Fibroblast of skin of left quadriceps (primary cell): ENCODE measurements around the gene MLYCD.

Source experiments
- DNase-seq, 2 experiments: peaks; one replicate each; pipeline ENCODE4 v3.0.0-alpha.2; 2013; ENCODE audit warnings: low read depth in 2 of 2

Gene MLYCD

GRCh38 chr16:83899272-83899897 lies 470 bp downstream of the MLYCD start:
- no peak for DNase-seq

- DNase-seq: no peak
Measured at GRCh38 chr16:83899978-83900377, 1.1 kb downstream of the MLYCD start.

- no peak for DNase-seq
Measured at GRCh38 chr16:83900571-83900970, 1.7 kb downstream of the MLYCD start.

DNA sequence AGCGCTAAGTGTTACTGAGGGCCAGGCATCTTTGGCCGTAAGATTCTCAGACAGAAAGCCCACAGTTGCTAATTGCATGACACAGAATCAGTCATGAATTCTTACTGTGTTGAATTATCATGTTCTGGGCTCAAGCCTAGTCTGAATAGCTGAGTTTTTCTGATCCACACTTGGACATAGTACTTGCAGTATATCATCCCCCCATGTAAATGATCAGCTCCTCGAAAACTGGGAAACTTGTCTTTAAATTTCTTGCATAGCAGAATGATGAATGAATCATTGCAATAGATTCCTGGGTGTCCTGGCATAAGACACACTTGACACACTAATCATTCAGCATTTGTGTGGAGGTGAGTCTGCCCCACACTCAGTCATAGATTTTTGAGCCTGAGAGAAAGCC lies 2.2 kb downstream of the MLYCD start:
- DNase-seq: peak in 1 of 2 experiments; percentile 16

- no peak for DNase-seq
Measured at GRCh38 chr16:83903751-83904150, 4.8 kb downstream of the MLYCD start.

DNA sequence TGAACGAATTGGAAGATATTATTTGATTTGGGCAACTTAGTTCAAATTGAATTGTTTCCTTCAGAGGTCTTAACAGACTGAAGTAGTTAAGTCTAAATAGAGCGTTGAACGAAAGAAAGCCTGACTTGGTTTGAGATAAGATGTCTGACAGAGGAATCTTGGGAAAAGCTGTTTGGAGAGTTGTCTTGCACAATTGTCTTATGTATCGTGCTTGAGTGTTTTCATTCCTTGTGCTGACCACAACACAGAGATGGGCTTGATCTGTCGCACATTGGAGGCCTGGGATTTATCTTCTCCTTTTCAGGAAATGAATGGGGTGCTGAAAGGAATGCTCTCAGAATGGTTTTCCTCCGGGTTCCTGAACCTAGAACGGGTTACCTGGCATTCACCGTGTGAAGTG lies 7.8 kb downstream of the MLYCD start:
- DNase-seq: peak in 1 of 2 experiments; percentile 12

DNA sequence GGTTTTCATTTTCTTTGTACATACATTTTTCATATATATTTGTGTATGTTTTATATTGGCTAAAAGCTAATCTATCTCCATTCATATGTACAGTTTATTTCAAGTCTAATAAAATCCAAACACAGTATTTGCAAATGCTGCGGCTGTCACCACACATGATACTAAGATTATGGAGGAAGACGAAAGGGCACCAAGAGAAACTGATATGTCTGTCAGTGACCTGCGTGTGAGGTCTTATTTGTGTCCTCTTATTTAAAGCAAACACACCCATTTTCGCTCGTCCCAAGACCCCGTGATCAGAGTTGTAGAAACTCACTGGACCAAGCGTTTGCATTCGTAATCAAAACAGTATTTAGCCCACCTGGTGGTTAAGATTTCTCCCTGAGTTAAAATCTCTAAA lies 8.2 kb downstream of the MLYCD start:
- no peak for DNase-seq

DNA sequence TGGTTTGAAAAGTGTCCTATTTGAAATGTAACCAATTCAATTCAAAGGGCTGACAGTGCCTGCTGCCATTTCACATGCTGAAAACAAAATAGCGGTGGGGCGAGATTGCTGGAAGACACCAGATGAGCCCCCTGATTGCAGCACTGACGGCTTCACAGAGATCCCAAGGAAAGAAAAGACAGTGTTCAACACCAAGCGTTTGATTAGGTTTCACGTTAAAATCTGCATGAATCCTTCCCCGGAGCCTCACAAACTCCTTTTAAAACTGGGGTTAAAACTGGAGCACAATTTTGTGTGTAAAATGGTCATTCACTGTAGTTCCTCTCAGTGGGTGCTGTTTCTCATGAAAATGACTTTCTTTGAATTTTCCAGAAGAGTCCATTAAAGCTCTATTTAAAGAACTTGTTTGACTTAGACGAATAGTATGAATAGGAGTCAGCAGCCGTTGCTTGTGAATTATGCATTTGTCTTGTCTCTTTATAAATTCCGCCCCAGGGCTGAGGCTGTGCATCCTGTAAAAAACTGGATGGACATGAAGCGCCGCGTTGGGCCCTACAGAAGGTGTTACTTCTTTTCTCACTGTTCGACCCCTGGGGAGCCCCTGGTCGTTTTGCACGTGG lies 8.8 kb downstream of the MLYCD start:
- no peak for DNase-seq

- no peak for DNase-seq
Measured at GRCh38 chr16:83908798-83909197, 9.9 kb downstream of the MLYCD start.

DNA sequence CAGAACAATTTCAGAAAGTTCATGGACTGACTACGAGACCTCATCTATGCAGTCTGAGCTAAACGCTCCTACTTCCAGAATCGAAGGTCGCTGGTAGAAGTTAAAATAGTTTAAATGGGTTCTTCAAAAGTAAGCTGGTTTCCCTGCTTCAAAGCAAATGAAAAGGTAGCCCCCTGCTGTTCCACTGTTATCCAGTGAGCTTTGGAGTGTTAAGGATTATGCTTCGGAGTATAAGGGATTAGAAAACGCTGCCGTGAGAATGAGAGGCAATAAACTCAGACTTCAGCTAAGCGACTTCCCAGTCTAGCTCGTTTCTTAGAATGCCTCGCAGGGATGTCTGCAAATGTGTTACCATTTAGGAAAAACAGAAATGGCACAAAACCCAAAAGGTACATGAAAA lies 12.4 kb downstream of the MLYCD start:
- no peak for DNase-seq

DNA sequence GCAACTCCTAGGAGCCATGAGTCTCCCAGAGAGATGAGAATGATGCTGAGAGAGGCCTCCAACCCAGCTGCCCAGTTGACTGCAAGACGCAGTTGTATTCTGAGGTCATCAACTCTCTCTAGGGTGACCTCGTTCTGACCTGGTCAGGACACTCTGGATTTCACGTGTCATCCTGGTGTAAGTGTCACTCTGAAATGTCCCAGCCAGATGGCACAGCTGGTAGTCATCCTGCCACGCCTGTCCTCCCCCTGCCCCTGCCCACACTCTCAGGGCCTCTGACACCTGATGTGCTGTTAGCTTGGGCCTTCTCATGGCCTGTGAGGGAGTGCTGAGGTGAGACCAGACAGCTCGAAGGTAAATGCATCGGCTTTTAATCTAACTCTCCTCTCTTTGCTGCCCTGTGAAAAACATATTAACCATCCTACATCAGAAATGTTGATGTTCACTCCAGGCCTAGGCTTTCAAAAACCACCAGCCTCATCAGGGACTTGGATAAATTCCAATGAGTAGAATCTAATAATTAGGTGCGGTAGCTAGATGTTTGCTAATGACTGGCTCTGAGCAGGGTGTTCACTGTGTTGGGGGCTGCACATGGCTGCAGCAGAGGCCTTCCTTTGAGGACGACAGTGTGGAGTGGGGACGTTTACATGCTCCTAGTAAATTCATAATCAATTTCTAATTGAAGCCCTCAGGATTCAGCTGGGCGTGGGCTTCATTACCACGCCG lies 13.8 kb downstream of the MLYCD start:
- no peak for DNase-seq

DNA sequence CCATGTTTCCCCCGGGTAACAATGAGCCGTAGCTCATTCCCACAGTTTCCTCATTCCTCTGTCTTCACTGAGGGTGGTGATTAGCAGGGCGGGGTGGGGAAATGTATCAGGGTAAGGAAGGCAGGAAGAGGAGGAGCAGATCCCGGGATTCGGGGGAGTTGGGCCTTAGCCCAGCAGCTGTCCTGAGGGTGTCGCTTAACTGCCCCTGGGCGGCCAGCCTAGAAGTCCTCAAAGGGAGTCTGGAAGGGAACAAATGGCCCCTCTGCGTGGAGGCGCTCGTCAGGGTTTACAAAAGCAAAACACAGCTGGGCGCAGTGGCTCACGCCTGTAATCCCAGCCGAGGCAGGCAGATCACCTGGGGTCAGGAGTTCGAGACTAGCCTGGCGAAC lies 14.3 kb downstream of the MLYCD start:
- DNase-seq: no peak

GRCh38 chr16:83914091-83914710 lies 15.3 kb downstream of the MLYCD start:
- no peak for DNase-seq

DNA sequence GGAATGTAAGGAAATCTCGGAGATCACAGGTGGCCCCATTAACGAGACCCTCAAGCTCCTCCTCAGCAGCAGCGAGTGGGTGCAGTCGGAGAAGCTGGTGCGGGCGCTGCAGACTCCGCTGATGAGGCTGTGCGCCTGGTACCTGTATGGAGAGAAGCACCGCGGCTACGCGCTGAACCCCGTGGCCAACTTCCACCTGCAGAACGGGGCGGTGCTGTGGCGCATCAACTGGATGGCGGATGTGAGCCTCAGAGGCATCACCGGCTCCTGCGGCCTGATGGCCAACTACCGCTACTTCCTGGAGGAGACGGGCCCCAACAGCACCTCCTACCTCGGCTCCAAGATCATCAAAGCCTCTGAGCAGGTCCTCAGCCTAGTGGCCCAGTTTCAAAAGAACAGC lies 16.2 kb downstream of the MLYCD start:
- no peak for DNase-seq

DNA sequence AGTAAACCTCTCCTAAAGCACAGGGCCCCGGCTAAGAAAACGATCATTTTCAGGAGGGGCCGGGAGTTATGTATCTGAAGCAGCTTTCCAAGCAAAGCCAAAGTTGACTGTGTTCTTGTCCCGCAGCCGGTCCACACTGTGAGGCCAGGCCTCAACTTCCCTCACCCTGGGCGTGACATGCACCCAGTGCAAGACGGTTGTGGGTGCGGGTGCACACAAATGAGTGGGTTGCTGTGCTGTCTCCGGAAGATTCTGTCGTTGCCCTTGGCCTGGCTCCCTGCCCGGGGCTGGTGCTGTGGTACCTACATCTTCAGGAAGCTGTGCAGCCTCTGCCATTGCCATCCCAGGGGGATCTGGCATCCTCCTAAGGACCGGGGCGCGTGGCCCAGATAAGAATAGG lies 16.6 kb downstream of the MLYCD start:
- DNase-seq: no peak

GRCh38 chr16:83917152-83918120 lies 18.5 kb downstream of the MLYCD start:
- no peak for DNase-seq

DNA sequence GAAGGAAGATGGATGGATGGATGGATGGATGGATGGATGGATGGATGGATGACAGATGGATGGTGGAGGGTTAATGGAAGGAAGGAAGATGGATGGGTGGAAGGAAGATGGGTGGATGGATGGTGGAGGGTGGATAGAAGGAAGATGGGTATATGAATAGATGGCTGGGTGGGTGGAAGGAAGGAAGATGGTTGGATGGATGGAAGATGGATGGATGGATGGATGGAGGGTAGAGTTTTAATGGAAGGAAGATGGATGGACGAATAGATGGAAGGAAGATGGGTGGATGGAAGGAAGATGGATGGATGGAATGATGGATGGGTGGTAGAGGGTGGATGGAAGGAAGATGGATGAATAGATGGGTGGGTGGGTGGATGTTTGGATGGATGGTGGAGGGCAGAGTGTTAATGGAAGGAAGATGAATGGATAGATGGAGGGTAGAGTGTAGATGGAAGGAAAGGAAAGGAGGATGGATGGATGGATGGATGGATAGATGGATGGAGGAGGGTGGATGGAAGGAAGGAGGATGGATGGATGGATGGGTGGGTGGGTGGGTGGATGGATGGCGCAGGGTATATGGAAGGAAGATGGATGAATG lies 22.1 kb downstream of the MLYCD start:
- DNase-seq: no peak

GRCh38 chr16:83923581-83924365 lies 24.9 kb downstream of the MLYCD start:
- DNase-seq: no peak

DNA sequence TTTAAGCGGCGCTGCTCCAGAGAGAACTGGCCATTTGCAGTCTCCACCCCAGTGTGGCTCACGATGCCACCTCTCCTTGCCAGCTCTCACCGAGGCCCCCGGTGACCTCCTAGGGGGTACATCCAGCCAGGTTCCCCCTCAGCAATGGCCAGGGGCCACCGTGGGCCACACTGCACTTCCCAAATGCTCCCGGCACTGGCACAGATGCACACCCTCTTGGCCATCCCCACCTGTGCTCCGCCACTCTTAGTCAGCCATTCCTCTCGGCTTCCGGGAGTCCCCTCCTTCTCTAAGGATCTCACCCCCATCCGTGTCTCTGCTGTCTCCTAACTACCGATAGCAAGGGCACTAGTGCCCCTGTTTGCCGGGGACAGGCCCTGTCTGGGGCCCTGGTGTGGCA lies 25.8 kb downstream of the MLYCD start:
- DNase-seq: no peak
